ENCODE data around the gene SCIMP.
"Not testable (repeated sequence)": the region's sequence is repeated elsewhere in the genome, so short reads cannot be mapped to it uniquely, and the experiment has no call there.

The SCIMP gene

GRCh38 chr17:5182597-5183409 is 51.9 kb downstream of the SCIMP start:
- DNase-seq, result no peak

GRCh38 chr17:5181509-5182305 is 53.0 kb downstream of the SCIMP start:
- no peak for DNase-seq

GRCh38 chr17:5179003-5179402 is 55.7 kb downstream of the SCIMP start:
- DNase-seq, result no peak

DNA sequence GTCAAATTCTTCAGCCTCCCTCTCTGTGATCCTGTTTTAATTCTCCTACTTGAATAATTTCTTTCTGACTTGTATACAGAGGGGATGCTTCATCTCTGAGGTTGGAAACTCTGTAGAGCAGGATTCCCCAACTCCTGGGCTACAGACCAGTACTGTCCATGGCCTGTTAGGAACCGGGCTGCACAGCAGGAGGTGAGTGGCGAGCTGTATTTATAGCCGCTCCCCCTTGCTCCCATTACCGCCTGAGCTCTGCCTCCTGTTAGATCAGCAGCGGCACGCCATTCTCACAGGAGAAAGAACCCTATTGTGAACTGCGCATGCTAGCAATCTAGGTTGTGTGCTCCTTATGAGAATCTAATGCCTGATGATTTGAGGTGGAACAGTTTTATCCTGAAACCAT is 59.6 kb downstream of the SCIMP start:
- DNase-seq, result not testable (repeated sequence)

- DNase-seq, result not testable (repeated sequence)
Observed at GRCh38 chr17:5165791-5166564, 68.7 kb downstream of the SCIMP start.

GRCh38 chr17:5164436-5164835 is 70.2 kb downstream of the SCIMP start:
- no peak for DNase-seq

- not testable (repeated sequence) for DNase-seq
Observed at GRCh38 chr17:5161793-5162192, 72.9 kb downstream of the SCIMP start.

DNA sequence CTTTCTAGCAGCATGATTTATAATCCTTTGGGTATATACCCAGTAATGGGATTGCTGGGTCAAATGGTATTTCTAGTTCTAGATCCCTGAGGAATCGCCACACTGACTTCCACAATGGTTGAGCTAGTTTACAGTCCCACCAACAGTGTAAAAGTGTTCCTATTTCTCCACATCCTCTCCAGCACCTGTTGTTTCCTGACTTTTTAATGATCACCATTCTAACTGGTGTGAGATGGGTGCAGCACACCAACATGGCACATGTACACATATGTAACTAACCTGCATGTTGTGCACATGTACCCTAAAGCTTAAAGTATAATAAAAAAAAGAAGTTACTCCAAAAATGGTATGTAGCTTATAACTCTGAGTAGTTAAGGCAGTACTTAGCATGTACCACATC is 74.0 kb downstream of the SCIMP start:
- DNase-seq, result not testable (repeated sequence)
